Measurements from ENCODE around the gene YWHAQ. TPM values are rescaled to one million over a fixed set of nuclear protein-coding genes. Genes with fewer than 3 reads are reported as not detected.

Gene YWHAQ
- total RNA-seq, 4 donors from 2014 or later = 160 to 222 (median 168) TPM

- ATAC-seq (ENCODE audit: low FRiP score) = no peak
- DNase-seq (ENCODE audit: low spot score) = no peak
- no peak for TF ChIP-seq CTCF (IDR thresholded peaks at IDR 0.05)
These were observed 13.2 kb upstream of the YWHAQ start for GRCh38 chr2:9644021-9644420.

GRCh38 chr2:9641641-9642040 is 10.8 kb upstream of the YWHAQ start:
- no peak for DNase-seq (ENCODE audit: low spot score)
- no peak for TF ChIP-seq CTCF (IDR thresholded peaks at IDR 0.05)
- ATAC-seq (ENCODE audit: low FRiP score) = no peak

GRCh38 chr2:9640403-9641104 is 9.8 kb upstream of the YWHAQ start:
- no peak for TF ChIP-seq CTCF (IDR thresholded peaks at IDR 0.05)
- DNase-seq (ENCODE audit: low spot score) (no peak), ATAC-seq (ENCODE audit: low FRiP score) (no peak)

- no peak for DNase-seq (ENCODE audit: low spot score)
- ATAC-seq (ENCODE audit: low FRiP score) = no peak
- no peak for TF ChIP-seq CTCF (IDR thresholded peaks at IDR 0.05)
These were observed 9.0 kb upstream of the YWHAQ start for GRCh38 chr2:9639740-9640343.

GRCh38 chr2:9639000-9639602 is 8.3 kb upstream of the YWHAQ start:
- TF ChIP-seq CTCF (IDR thresholded peaks at IDR 0.05) = no peak
- ATAC-seq (ENCODE audit: low FRiP score) (no peak), DNase-seq (ENCODE audit: low spot score) (no peak)

GRCh38 chr2:9638532-9638931 is 7.7 kb upstream of the YWHAQ start:
- TF ChIP-seq CTCF (IDR thresholded peaks at IDR 0.05) = no peak
- DNase-seq (ENCODE audit: low spot score) = no peak
- ATAC-seq (ENCODE audit: low FRiP score) = peak; percentile 73

GRCh38 chr2:9637330-9637729 is 6.5 kb upstream of the YWHAQ start:
- no peak for TF ChIP-seq CTCF (IDR thresholded peaks at IDR 0.05)
- DNase-seq (ENCODE audit: low spot score) (no peak), ATAC-seq (ENCODE audit: low FRiP score) (no peak)

Data from omental fat pad (tissue), 4 donors.